GM18526 (cell line): Measurements from ENCODE around the gene SVEP1.

Experiments
- POLR2A ChIP-seq: IDR thresholded peaks from 3 replicates; pipeline ENCODE4 v1.6.1; 2011; ENCODE audit not compliant: insufficient read length; ENCODE audit errors: extremely low read depth

The SVEP1 gene

DNA sequence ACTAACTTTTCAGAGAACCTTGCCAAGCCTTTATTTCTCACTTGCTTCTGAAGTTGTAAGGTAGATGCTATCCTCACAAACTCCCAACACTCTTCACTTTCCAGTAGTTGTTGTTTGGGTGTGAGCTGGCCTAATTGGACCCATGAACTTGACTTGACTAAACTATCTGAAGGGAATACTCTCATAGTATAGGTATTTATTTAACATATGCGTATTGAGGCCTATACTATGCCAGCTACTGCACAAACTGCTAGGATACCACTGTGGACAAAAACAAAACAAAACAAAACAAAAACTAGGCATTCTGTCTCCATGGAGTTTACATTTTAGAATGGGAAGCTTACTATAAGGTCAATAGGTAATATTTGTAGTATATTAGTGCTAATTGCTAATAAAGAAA is 243.2 kb downstream of the SVEP1 start:
- TF ChIP-seq POLR2A = no peak

GRCh38 chr9:110334871-110335270 is 244.7 kb downstream of the SVEP1 start:
- no peak for TF ChIP-seq POLR2A

DNA sequence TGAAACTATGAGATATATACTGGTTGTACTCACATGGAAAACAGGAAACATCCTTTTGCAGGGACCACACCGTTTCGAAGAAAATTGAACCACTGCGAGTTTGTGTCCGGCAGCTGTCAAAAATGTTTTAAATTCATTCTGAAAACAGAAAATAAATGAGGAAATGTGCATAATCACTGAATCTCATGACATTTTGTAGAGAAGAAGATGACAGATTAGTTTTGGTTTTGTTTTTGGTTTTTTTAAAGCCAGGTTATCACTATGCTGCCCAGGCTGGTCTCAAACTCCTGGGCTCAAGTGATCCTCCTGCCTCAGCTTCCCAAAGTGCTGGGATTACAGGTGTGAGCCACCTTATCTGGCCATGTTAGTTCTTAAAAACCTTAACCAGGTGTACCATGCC is 245.4 kb downstream of the SVEP1 start:
- TF ChIP-seq POLR2A = no peak

DNA sequence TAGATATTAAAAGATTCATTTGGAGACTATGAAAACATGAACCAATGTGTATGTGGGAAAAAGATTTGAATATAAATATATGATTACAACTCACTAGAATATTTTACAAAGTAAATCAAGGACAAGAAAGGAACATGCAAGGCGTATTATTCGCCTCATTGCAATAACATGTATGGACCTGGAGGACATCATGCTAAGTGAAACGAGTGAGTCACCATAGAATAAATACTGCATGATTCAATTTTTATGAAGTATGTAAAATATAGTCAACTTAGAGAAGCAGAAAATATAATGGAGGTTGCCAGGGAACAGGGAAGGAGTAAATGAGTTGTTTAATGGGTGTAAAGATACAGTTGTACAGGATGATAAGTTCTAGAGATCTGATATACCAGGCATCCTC is 246.8 kb downstream of the SVEP1 start:
- TF ChIP-seq POLR2A = no peak

DNA sequence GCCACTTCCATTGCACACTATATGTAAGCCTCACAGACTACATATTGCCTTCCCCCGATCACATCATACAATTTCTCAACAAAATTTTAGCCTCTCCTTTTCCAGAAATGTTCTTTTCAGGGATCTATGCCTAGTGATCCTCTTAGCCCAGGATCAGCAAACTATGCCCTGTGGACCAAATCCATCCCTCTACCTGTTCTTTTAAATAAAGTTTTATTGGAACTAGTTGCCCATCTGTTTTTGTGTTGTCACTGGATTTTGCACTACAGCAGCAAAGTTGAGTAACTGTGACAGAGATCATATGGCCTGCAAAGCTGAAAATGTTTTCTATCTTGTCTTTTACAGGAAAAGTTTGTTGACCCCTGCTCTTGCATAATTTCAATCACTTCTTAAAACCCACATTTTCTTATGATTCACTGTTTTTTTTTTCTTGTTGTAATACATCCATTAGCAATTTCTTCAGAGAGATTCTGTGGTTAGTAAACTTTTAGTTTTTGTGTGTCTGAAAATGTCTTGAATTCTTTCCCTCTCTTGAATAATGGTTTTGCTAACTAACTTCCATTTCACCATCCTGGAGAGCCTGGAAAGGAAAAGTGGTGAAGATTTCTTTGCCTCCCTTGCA is 248.9 kb downstream of the SVEP1 start:
- no peak for TF ChIP-seq POLR2A

GRCh38 chr9:110329639-110330230 is 249.8 kb downstream of the SVEP1 start:
- TF ChIP-seq POLR2A = no peak

GRCh38 chr9:110328763-110329162 is 250.8 kb downstream of the SVEP1 start:
- no peak for TF ChIP-seq POLR2A

- TF ChIP-seq POLR2A = no peak
These were observed 251.8 kb downstream of the SVEP1 start for GRCh38 chr9:110327716-110328115.

DNA sequence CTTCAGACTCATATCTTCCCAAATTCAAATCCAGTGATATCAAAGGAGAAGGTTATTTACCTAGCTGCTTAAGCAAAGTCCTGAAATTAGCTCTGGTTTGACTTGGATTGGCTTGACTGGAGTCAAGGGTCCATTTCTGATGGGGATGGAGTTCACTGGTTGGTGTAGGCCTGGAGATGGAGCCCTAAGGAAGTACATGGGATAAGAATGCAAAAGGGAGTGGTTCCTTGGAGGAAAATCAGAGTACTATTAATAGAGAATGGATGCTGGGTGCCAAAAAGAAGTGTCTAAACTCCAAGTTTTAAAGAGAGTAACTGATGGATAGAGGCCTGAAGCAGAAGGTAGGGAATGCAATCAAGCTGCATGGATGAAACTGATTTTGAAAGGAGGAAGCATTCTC is 255.7 kb downstream of the SVEP1 start:
- no peak for TF ChIP-seq POLR2A

- TF ChIP-seq POLR2A = no peak
These were observed 258.7 kb downstream of the SVEP1 start for GRCh38 chr9:110320651-110321445.

- TF ChIP-seq POLR2A = no peak
These were observed 259.6 kb downstream of the SVEP1 start for GRCh38 chr9:110319781-110320492.

- no peak for TF ChIP-seq POLR2A
These were observed 261.6 kb downstream of the SVEP1 start for GRCh38 chr9:110317911-110318310.

GRCh38 chr9:110316261-110317075 is 263.1 kb downstream of the SVEP1 start:
- TF ChIP-seq POLR2A = no peak
